Activated naive CD8-positive, alpha-beta T cell (primary cell): ENCODE data around the gene FAM149A.
A peak's percentile ranks its signal among the peaks of the same experiment; 100 is the strongest.

Experiments
- H3K27ac Mint-ChIP-seq: one replicate; pipeline ENCODE4 v1.8.0; 2021; ENCODE audit warnings: mixed read lengths
- H3K27me3 Mint-ChIP-seq: one replicate; pipeline ENCODE4 v1.8.0; 2021; ENCODE audit warnings: mixed read lengths
- H3K36me3 Mint-ChIP-seq: one replicate; pipeline ENCODE4 v1.8.0; 2021; ENCODE audit warnings: mixed read lengths
- H3K4me1 Mint-ChIP-seq: one replicate; pipeline ENCODE4 v1.8.0; 2021; ENCODE audit warnings: low read depth, mixed read lengths
- H3K4me3 Mint-ChIP-seq: one replicate; pipeline ENCODE4 v1.8.0; 2021; ENCODE audit warnings: mild to moderate bottlenecking, mixed read lengths
- H3K9me3 Mint-ChIP-seq: one replicate; pipeline ENCODE4 v1.8.0; 2021; ENCODE audit warnings: low read depth, mixed read lengths

FAM149A gene

DNA sequence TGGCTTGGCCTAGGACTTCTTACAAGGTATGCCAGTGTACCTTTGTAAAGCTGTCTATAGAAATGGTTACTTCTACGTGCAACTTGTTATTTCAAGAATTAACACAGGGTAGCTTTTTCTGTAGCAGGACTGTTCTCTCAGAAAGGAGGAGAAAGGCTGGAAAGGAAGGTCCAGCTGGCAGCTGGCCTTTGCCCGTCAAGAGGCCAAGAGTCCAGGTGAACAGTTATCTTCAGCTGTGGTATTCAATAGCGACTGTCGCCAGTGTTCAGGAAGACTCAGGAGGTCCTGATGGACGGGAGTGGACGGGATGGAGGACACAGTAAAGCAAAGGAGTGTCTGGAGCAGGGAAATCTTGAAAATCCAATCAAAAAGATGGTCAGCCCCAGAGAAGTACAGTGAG, 91.6 kb downstream of the FAM149A start:
- Mint-ChIP-seq H3K36me3 (peaks cover 10% of the 10 kb centered on the region), H3K27me3 (no peaks in the 10 kb centered on the region), H3K4me1 (peaks cover 38% of the 10 kb centered on the region), H3K9me3 (no peaks in the 10 kb centered on the region), H3K27ac (peak overlapping the region; percentile 68), H3K4me3 (no peak overlapping the region)

DNA sequence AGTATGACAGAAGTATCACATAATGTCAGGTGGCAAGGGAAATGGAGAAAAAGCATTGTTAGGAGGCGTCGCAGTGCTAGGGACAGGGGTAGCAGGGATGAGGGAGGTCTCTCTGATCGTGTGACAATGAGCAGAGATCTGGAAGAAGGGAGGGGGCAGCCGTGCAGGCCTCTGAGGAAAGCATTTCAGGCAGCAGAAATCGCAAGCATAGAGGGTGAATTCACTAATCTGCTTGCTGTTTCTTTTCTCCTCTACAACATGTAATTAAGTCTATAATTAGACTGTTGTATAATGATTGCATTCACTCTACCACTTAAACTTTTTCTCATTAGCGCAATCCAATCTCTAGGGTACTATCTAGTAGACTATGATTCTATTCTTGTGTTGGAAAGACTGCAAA, 96.0 kb downstream of the FAM149A start:
- Mint-ChIP-seq H3K27me3 (no peaks in the 10 kb centered on the region), H3K4me1 (peaks cover 40% of the 10 kb centered on the region), H3K9me3 (no peaks in the 10 kb centered on the region), H3K36me3 (peaks cover 8% of the 10 kb centered on the region), H3K27ac (peak overlapping the region; percentile 51), H3K4me3 (no peak overlapping the region)

DNA sequence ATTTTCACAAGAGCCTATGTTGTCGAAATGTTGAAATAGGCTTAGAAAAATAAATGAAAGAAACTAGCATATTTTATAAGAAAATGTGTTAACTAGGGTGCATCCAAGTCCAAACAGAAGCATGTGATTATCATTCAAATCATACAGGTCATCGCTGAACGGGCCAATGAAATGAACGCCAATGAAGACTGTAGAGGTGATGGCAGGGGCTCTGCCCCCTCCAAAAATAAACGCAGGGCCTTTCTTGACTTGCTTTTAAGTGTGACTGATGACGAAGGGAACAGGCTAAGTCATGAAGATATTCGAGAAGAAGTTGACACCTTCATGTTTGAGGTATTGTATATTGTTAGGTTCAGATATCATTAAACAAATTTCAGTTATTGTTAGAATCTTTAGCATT, 96.5 kb downstream of the FAM149A start:
- Mint-ChIP-seq H3K36me3 (peaks cover 5% of the 10 kb centered on the region), H3K27ac (peak overlapping the region; percentile 65), H3K4me1 (peaks cover 35% of the 10 kb centered on the region), H3K4me3 (no peak overlapping the region), H3K27me3 (no peaks in the 10 kb centered on the region), H3K9me3 (no peaks in the 10 kb centered on the region)

DNA sequence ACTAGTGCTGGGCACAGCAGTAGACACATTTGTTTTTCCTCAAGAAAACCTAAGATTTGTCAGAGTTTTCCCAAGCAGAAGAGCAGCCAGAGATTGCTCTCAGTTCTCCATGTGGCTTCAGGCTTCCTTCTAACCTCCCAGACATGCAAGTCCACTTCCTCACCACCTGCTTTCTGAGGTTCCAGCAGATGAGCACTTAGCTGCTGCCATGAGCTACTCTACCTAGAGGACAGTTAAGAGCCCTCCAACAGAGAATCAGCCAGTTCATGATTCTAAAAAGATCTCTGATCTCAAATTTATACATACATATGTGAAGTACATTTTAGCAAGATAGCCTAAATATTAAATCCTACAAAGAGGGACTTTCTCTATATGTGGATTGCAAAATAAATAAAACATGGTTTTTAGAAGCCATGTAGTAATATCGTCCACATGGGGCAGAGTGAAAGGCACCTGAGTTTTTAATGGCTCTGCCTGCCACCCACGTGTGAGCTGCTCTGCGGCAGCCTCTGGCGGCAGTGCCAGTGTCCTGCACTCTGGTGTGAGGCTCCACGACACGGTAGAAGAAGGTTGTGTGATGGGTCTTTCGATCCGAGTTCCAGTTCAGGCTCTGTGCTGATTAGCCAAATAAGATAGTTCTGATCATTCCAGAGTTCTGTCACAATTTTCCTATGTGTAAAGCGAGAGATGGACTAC, 97.2 kb downstream of the FAM149A start:
- Mint-ChIP-seq H3K36me3 (peaks cover 2% of the 10 kb centered on the region), H3K4me1 (peaks cover 30% of the 10 kb centered on the region), H3K27ac (peak overlapping the region; percentile 84), H3K9me3 (no peaks in the 10 kb centered on the region), H3K27me3 (no peaks in the 10 kb centered on the region), H3K4me3 (peak overlapping the region; percentile 46)

DNA sequence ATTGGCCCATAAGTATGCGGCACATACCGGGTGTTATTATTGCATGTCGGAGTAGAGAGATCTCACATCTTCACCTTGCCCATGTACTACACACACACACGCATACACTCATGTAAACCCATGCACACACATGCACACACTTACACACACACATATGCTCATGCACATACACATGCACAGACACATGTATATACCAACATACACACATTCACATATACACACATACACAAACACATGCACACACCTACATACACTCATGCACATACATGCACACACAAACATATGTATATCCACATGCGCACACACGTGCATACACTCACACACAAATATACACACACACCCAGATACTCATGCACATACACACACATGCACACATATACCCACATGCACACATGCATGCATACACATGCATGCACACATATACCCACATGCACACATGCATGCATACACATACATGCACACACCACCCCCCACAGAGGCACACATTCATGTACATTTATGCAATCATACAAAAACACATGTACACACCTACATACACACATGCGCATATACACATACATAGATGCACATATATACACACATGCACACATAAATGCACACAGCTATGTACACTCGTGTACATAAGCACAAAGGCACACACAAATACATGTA, 98.1 kb downstream of the FAM149A start:
- no peak overlapping the region for H3K4me3 Mint-ChIP-seq
- peaks cover 2% of the 10 kb centered on the region for H3K36me3 Mint-ChIP-seq
- H3K27ac Mint-ChIP-seq, result peak overlapping the region; percentile 17
- H3K27me3 Mint-ChIP-seq, result no peaks in the 10 kb centered on the region
- H3K9me3 Mint-ChIP-seq, result no peaks in the 10 kb centered on the region
- H3K4me1 Mint-ChIP-seq, result peaks cover 25% of the 10 kb centered on the region

DNA sequence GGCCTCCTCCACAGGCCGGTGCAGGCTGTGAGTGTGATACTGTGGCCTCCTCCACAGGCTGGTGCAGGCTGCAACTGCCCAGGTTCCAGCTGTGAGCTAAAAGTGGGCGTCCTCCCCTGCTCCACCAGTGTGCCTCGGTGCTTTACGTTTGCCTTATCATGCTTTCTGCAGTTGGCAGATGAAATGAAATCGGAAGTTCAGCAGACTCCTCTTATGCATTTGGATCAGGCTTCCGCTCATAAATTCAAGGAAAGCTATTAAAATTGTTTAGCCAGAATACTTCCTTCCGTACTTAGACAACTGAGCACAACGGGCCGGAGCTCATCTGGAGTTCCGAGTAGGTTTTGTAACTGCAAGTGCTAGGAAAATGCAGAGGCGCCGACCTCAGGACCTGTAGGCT, 98.9 kb downstream of the FAM149A start:
- no peaks in the 10 kb centered on the region for H3K9me3 Mint-ChIP-seq
- no peaks in the 10 kb centered on the region for H3K27me3 Mint-ChIP-seq
- H3K36me3 Mint-ChIP-seq, result peaks cover 2% of the 10 kb centered on the region
- peaks cover 25% of the 10 kb centered on the region for H3K4me1 Mint-ChIP-seq
- peak overlapping the region; percentile 12 for H3K27ac Mint-ChIP-seq
- no peak overlapping the region for H3K4me3 Mint-ChIP-seq

DNA sequence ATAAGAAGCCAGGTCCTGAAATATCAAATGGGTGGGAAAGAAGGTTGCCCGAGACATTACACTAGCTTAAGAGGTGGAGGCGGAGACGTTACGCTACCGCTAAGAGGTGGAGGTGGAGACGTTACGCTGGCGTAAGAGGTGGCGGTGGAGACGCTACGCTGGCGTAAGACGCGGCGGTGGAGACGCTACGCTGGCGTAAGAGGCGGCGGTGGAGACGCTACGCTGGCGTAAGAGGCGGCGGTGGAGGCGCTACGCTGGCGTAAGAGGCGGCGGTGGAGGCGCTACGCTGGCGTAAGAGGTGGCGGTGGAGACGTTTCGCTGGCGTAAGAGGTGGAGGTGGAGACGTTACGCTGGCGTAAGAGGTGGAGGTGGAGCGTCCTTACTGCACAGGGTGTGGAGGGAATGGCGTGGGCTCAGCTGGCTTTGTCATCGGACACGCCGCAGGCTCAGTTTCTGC, 99.6 kb downstream of the FAM149A start:
- peaks cover 5% of the 10 kb centered on the region for H3K9me3 Mint-ChIP-seq
- H3K4me1 Mint-ChIP-seq, result peaks cover 25% of the 10 kb centered on the region
- H3K27me3 Mint-ChIP-seq, result no peaks in the 10 kb centered on the region
- peak overlapping the region; percentile 75 for H3K4me3 Mint-ChIP-seq
- H3K36me3 Mint-ChIP-seq, result peaks cover 8% of the 10 kb centered on the region
- H3K27ac Mint-ChIP-seq, result peak overlapping the region; percentile 79

DNA sequence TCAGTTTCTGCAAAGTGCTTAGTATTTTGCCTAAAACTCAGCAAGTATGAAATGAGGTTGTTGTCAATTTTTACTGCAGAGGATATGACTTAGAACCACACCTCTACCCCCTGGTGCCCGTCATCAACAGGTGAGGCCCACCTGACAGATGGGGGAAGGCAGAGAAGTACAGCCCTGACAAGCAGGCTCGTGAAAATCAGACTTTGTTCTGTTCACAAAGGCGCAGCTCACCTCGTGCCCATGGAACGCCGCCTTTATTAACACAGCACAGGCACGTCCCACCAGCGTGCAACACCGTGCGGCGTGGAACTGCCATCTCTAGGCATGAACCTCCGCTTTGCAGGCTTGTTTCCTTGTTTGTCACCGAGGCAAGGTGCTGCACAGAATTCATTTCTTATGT, 100.2 kb downstream of the FAM149A start:
- Mint-ChIP-seq H3K4me1 (peaks cover 25% of the 10 kb centered on the region), H3K4me3 (peak overlapping the region; percentile 75), H3K27ac (peak overlapping the region; percentile 79), H3K36me3 (peaks cover 11% of the 10 kb centered on the region), H3K9me3 (peaks cover 8% of the 10 kb centered on the region), H3K27me3 (no peaks in the 10 kb centered on the region)

DNA sequence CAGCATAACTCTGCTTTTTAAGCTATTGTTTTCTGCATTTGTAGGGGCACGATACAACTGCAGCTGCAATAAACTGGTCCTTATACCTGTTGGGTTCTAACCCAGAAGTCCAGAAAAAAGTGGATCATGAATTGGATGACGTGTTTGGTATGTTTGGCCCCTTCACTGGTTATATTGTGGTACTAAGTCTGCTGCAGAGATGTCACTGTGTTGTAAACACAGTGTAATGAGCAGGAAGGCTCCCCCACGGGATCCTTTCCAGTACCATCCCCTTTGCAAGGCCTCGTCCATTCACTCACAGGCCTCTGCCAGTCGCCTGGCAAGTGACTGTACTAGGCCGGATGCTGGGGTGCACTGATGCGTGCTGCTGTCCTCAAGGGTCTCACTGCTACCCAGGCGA, 100.7 kb downstream of the FAM149A start:
- no peak overlapping the region for H3K27ac Mint-ChIP-seq
- peaks cover 10% of the 10 kb centered on the region for H3K9me3 Mint-ChIP-seq
- no peaks in the 10 kb centered on the region for H3K27me3 Mint-ChIP-seq
- peaks cover 14% of the 10 kb centered on the region for H3K36me3 Mint-ChIP-seq
- peaks cover 25% of the 10 kb centered on the region for H3K4me1 Mint-ChIP-seq
- no peak overlapping the region for H3K4me3 Mint-ChIP-seq

DNA sequence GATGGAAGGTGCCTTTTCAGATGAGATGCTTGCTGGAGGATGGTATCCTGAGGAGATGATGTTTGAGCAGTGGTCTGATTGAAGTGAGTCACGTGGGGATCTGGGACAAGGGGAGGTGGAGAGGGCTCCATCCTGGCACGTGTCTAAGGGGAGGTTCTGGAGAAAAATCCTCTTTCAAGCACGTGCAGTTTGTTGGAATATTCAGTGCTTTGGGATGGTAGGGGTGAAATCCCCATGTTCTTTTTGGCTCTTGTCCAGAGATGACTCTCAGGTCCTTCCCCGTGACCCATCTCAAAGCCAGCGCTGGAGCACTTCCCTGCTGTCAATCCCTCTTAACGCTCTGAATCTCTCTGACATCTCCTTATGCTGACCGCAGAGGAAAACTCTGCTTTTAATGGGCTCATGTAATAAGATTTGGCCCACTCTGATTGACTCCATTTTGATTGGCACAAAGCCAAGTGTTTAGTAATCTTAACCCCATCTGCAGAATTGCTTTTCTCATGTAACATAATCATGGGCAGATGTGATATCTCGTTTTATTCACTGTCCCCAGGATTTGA, 112.0 kb downstream of the FAM149A start:
- Mint-ChIP-seq H3K4me3 (no peak overlapping the region), H3K36me3 (peaks cover 5% of the 10 kb centered on the region), H3K27me3 (no peaks in the 10 kb centered on the region), H3K4me1 (no peaks in the 10 kb centered on the region), H3K27ac (no peak overlapping the region), H3K9me3 (no peaks in the 10 kb centered on the region)

DNA sequence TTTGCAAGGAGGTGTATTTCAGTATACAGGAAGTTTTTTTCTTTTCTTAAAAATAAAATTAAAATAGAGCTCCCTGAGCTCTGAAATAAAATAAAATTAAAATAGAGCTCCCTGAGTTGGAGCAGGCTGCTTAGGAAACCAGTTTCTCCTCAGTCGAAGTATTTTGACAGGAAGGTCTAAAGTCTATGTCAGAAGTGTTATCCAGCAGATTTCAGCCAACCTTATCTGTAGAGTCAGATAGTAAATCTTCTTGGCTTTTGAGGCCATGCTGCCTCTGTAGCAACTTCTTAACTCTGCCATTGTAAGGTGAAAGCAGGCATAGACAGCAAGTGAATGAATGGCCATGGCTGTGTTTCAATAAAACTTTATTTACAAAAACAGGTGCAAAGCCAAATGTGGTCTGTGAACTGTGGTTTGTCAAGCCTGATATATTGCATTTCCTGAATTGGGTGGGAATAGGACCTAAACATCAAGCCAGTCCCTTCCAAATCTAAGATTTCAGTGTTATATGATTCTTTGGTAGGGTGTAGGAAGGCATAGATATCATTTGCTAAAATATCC, 113.3 kb downstream of the FAM149A start:
- Mint-ChIP-seq H3K9me3 (no peaks in the 10 kb centered on the region), H3K27ac (no peak overlapping the region), H3K4me3 (no peak overlapping the region), H3K4me1 (no peaks in the 10 kb centered on the region), H3K36me3 (no peaks in the 10 kb centered on the region), H3K27me3 (no peaks in the 10 kb centered on the region)

DNA sequence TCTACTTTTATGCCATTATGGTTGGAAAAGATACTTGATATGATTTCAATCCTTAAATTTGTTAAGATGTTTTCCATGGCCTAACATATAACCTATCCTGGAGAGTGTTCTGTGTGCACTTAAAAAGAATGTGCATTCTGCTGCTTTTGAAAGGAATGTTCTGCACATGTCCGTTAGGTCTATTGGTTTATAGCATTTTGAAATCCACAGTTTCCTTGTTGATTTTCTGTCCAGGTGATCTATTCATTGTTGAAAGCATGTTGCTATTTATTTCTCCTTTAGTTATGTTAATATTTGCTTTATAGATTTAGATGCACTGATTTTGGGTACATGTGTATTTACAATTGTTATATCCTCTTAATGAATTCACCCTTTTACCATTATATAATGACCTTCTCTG, 117.1 kb downstream of the FAM149A start:
- Mint-ChIP-seq H3K4me3 (no peak overlapping the region), H3K9me3 (peaks cover 6% of the 10 kb centered on the region), H3K4me1 (no peaks in the 10 kb centered on the region), H3K27ac (no peak overlapping the region), H3K27me3 (no peaks in the 10 kb centered on the region), H3K36me3 (peaks cover 17% of the 10 kb centered on the region)
